Stomach (tissue), 4 donors: ENCODE measurements around the gene DOCK9.

Experiments used
- POLR2AphosphoS5 ChIP-seq, 3 donors: sonication (generic); formaldehyde crosslinking; IDR thresholded peaks; one replicate each; pipeline ENCODE4 v1.6.1; 2016; ENCODE audit warnings: antibody characterized with exemption in 3 of 3
- TF ChIP-seq, protein P1 (sequence below), 7 experiments: fragments of 450-650 bp in 4 of 7; fragments of 200-600 bp in 3 of 7; sonication (generic) in 3 of 7; IDR thresholded peaks; one replicate each; pipeline ENCODE4 v1.5.1; 2016 to 2019; ENCODE audit warnings: antibody characterized with exemption in 7 of 7, control low read depth in 2 of 7, mild to moderate bottlenecking in 1 of 7

DNA sequence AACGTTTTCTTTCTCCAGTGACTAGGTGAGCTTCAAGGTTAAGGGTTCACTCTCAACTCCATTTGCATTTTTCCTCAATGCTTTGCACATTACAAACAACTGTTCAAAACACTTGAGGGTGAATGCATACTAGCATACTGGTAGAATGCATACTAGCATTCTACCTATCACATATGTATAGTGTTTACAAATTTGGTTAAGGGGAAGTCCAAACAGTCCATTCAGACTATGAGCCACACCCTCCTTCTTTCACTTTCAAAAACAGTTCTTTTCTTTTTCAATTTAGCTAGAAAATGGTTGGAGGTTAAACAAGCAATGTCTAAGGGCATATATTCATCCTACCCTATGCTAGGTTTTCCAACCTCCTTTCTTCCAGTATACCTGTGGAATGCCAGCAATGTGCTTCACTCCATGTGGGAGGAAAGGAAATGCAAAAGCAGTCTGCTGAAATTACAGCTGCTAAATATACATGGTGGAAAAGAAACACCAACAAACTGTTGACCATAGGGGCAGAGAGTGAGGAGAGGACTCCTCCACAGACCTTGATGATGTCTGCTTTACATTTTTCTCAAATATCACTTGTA, 102.6 kb downstream of the DOCK9 start:
- TF ChIP-seq, protein P1, sequence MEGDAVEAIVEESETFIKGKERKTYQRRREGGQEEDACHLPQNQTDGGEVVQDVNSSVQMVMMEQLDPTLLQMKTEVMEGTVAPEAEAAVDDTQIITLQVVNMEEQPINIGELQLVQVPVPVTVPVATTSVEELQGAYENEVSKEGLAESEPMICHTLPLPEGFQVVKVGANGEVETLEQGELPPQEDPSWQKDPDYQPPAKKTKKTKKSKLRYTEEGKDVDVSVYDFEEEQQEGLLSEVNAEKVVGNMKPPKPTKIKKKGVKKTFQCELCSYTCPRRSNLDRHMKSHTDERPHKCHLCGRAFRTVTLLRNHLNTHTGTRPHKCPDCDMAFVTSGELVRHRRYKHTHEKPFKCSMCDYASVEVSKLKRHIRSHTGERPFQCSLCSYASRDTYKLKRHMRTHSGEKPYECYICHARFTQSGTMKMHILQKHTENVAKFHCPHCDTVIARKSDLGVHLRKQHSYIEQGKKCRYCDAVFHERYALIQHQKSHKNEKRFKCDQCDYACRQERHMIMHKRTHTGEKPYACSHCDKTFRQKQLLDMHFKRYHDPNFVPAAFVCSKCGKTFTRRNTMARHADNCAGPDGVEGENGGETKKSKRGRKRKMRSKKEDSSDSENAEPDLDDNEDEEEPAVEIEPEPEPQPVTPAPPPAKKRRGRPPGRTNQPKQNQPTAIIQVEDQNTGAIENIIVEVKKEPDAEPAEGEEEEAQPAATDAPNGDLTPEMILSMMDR (IDR thresholded peaks at IDR 0.05), result no peak
- no peak for TF ChIP-seq POLR2AphosphoS5 (IDR thresholded peaks at IDR 0.05)
